H9 (cell line): Measurements from ENCODE around the gene CLIP4. TPM values are rescaled to one million over a fixed set of nuclear protein-coding genes. Genes with fewer than 3 reads are reported as not detected.

Experiments
- DNase-seq: peaks from one replicate; pipeline ENCODE4 v3.0.0-alpha.2; 2017
- H2AFZ ChIP-seq: one replicate; pipeline ENCODE4 v1.6.1; 2013; ENCODE audit warnings: mild to moderate bottlenecking, low read length, control low read depth, moderate library complexity
- H2AK5ac ChIP-seq: 2 replicates; pipeline ENCODE4 v1.6.1; 2013; ENCODE audit warnings: low read length, control low read depth, mixed read lengths; ENCODE audit not compliant: insufficient read length
- H2BK120ac ChIP-seq: one replicate; pipeline ENCODE4 v1.6.1; 2013; ENCODE audit warnings: low read depth, mild to moderate bottlenecking, low read length, control low read depth, inconsistent platforms; ENCODE audit not compliant: poor library complexity, severe bottlenecking
- H2BK12ac ChIP-seq: 2 replicates; pipeline ENCODE4 v1.6.1; 2013; ENCODE audit warnings: low read length, control low read depth, mixed read lengths, low read depth; ENCODE audit not compliant: insufficient read length
- H2BK15ac ChIP-seq: 2 replicates; pipeline ENCODE4 v1.6.1; 2013; ENCODE audit warnings: low read depth, low read length, control low read depth
- H2BK20ac ChIP-seq: one replicate; pipeline ENCODE4 v1.6.1; 2013; ENCODE audit warnings: low read depth, mild to moderate bottlenecking, low read length, control low read depth, inconsistent platforms; ENCODE audit not compliant: poor library complexity, severe bottlenecking
- H2BK5ac ChIP-seq: 2 replicates; pipeline ENCODE4 v1.6.1; 2013; ENCODE audit warnings: low read length, control low read depth, mixed read lengths; ENCODE audit not compliant: insufficient read length
- H3K14ac ChIP-seq: 2 replicates; pipeline ENCODE4 v1.6.1; 2013; ENCODE audit warnings: low read length, control low read depth; ENCODE audit not compliant: insufficient read depth
- H3K18ac ChIP-seq: 2 replicates; pipeline ENCODE4 v1.6.1; 2013; ENCODE audit warnings: low read depth, mild to moderate bottlenecking, mixed read lengths, low read length, control low read depth; ENCODE audit not compliant: insufficient read length
- H3K23ac ChIP-seq: 2 replicates; pipeline ENCODE4 v1.6.1; 2013; ENCODE audit warnings: low read length, control low read depth, mixed read lengths, low read depth; ENCODE audit not compliant: insufficient read length
- H3K23me2 ChIP-seq: 2 replicates; pipeline ENCODE4 v1.6.1; 2013; ENCODE audit warnings: low read depth, mild to moderate bottlenecking, mixed read lengths, low read length, control low read depth; ENCODE audit not compliant: insufficient read length, poor library complexity, severe bottlenecking
- H3K27ac ChIP-seq: 2 replicates; pipeline ENCODE4 v1.5.1; 2013; ENCODE audit warnings: low read length, control low read depth, mixed read lengths, low read depth; ENCODE audit not compliant: insufficient read length
- H3K27me3 ChIP-seq: 2 replicates; pipeline ENCODE4 v1.6.1; 2013; ENCODE audit warnings: low read length, control low read depth, inconsistent platforms; ENCODE audit not compliant: insufficient read depth
- H3K4ac ChIP-seq: 2 replicates; pipeline ENCODE4 v1.6.1; 2013; ENCODE audit warnings: low read depth, mild to moderate bottlenecking, control low read depth, inconsistent platforms, low read length, moderate library complexity
- H3K4me1 ChIP-seq: 2 replicates; pipeline ENCODE4 v1.6.1; 2013; ENCODE audit warnings: low read length, control low read depth, inconsistent platforms; ENCODE audit not compliant: insufficient read depth
- H3K4me2 ChIP-seq: 2 replicates; pipeline ENCODE4 v1.6.1; 2013; ENCODE audit warnings: low read length, control low read depth, mixed read lengths; ENCODE audit not compliant: insufficient read length, insufficient read depth
- H3K56ac ChIP-seq: 2 replicates; pipeline ENCODE4 v1.6.1; 2013; ENCODE audit warnings: low read depth, mild to moderate bottlenecking, mixed read lengths, low read length, control low read depth; ENCODE audit not compliant: insufficient read length
- H3K79me1 ChIP-seq: 2 replicates; pipeline ENCODE4 v1.6.1; 2013; ENCODE audit warnings: low read depth, mild to moderate bottlenecking, moderate library complexity, low read length, control low read depth, inconsistent platforms; ENCODE audit not compliant: insufficient read depth, poor library complexity, severe bottlenecking
- H3K79me2 ChIP-seq: 2 replicates; pipeline ENCODE4 v1.6.1; 2013; ENCODE audit warnings: low read length, control low read depth, inconsistent platforms; ENCODE audit not compliant: insufficient read depth
- H3K9ac ChIP-seq: 2 replicates; pipeline ENCODE4 v1.6.1; 2013; ENCODE audit warnings: low read length, control low read depth, mixed read lengths; ENCODE audit not compliant: insufficient read length; ENCODE audit errors: extremely low read depth
- H3K9me3 ChIP-seq: one replicate; pipeline ENCODE4 v1.6.1; 2013; ENCODE audit warnings: low read depth, low read length, inconsistent platforms; ENCODE audit not compliant: control insufficient read depth
- H3T11ph ChIP-seq: one replicate; pipeline ENCODE4 v1.6.1; 2013; ENCODE audit warnings: mild to moderate bottlenecking, low read length, control low read depth, inconsistent platforms
- H4K20me1 ChIP-seq: one replicate; pipeline ENCODE4 v1.6.1; 2013; ENCODE audit not compliant: control insufficient read depth, insufficient read length, insufficient read depth
- H4K5ac ChIP-seq: 2 replicates; pipeline ENCODE4 v1.6.1; 2013; ENCODE audit warnings: low read depth, mild to moderate bottlenecking, mixed read lengths, low read length, control low read depth; ENCODE audit not compliant: insufficient read length
- H4K8ac ChIP-seq: replicated peaks from 2 replicates; pipeline ENCODE4 v1.6.1; 2013; ENCODE audit warnings: low read length, control low read depth, mixed read lengths, low read depth; ENCODE audit not compliant: insufficient read length
- H4K91ac ChIP-seq: 2 replicates; pipeline ENCODE4 v1.6.1; 2013; ENCODE audit warnings: low read depth, mild to moderate bottlenecking, moderate library complexity, mixed read lengths, low read length, control low read depth; ENCODE audit not compliant: insufficient read length
- H3K27ac Mint-ChIP-seq, 3 experiments: 2 replicates in 2 of 3; 3 replicates in 1 of 3; pipeline ENCODE4 v1.8.0; 2020 to 2021; ENCODE audit warnings: mixed read lengths in 3 of 3, mild to moderate bottlenecking in 1 of 3, moderate library complexity in 1 of 3
- H3K27me3 Mint-ChIP-seq: 2 replicates; pipeline ENCODE4 v1.8.0; 2021; ENCODE audit warnings: low read depth, mild to moderate bottlenecking, moderate library complexity, mixed read lengths
- H3K36me3 Mint-ChIP-seq, 3 experiments: 2 replicates in 2 of 3; 3 replicates in 1 of 3; pipeline ENCODE4 v1.8.0; 2020 to 2021; ENCODE audit warnings: low read depth in 3 of 3, mixed read lengths in 3 of 3; ENCODE audit not compliant: insufficient read depth in 1 of 3
- H3K4me1 Mint-ChIP-seq, 2 experiments: 2 replicates each; pipeline ENCODE4 v1.8.0; 2020; ENCODE audit warnings: mixed read lengths in 2 of 2
- H3K4me3 Mint-ChIP-seq, 2 experiments: 2 replicates in 1 of 2; 3 replicates in 1 of 2; pipeline ENCODE4 v1.8.0; 2020 to 2021; ENCODE audit warnings: mild to moderate bottlenecking in 2 of 2, mixed read lengths in 2 of 2, moderate library complexity in 1 of 2
- H3K9me3 Mint-ChIP-seq, 2 experiments: 2 replicates in 1 of 2; 3 replicates in 1 of 2; pipeline ENCODE4 v1.8.0; 2020; ENCODE audit warnings: mild to moderate bottlenecking in 2 of 2, mixed read lengths in 2 of 2, moderate library complexity in 1 of 2
- CTCF ChIP-seq: fragments of 200-600 bp; sonication (generic); conservative IDR thresholded peaks from 3 replicates; pipeline ENCODE4 v1.8.0; 2021; ENCODE audit warnings: antibody characterized with exemption, mild to moderate bottlenecking
- WGBS: extraction: QIAGEN DNeasy Blood & Tissue Kit; methylation state at CpG from one replicate; pipeline ENCODE4 v1.1.7; 2013; ENCODE audit warnings: missing lambda C conversion rate, low lambda C conversion rate, mixed read lengths; ENCODE audit not compliant: insufficient read length; ENCODE audit errors: extremely low coverage; 5-methylcytosine and 5-hydroxymethylcytosine counted together
- total RNA-seq: library from RNA; stranded (reverse); gene quantifications from 2 replicates; pipeline ENCODE4 v1.2.1, GENCODE V29; 2021

Gene CLIP4
- total RNA-seq, 1 experiment from 2014 or later: 0.66 TPM

GRCh38 chr2:29216609-29216909, 101.3 kb downstream of the CLIP4 start:
- peaks cover 2% of the 10 kb centered on the region for H3K27me3 Mint-ChIP-seq
- Histone ChIP-seq H3K9me3 (no peaks in the 10 kb centered on the region), H3K27me3 (no peaks in the 10 kb centered on the region), H2BK5ac (no peak overlapping the region), H2BK120ac (no peak overlapping the region), H3K18ac (no peak overlapping the region), H2AK5ac (no peak overlapping the region), H2BK12ac (no peak overlapping the region), H4K5ac (no peak overlapping the region), H3K23me2 (no peaks in the 10 kb centered on the region), H3K27ac (no peak overlapping the region), H3K9ac (no peak overlapping the region), H3K56ac (no peak overlapping the region), H3T11ph (no peak overlapping the region), H4K20me1 (no peaks in the 10 kb centered on the region), H3K23ac (no peak overlapping the region), H4K8ac (no peak overlapping the region), H3K4me1 (no peaks in the 10 kb centered on the region), H2BK15ac (no peak overlapping the region), H3K4me2 (no peak overlapping the region), H4K91ac (no peak overlapping the region), H2BK20ac (no peak overlapping the region), H3K79me2 (no peaks in the 10 kb centered on the region), H3K14ac (no peak overlapping the region), H3K79me1 (no peaks in the 10 kb centered on the region), H2AFZ (no peak overlapping the region), H3K4ac (no peak overlapping the region)
- no peak for TF ChIP-seq CTCF
- WGBS: 100% methylated on average over 3 of the region's 5 CpGs
- H3K4me1 Mint-ChIP-seq: peaks cover 13 to 18% of the 10 kb centered on the region in 2 experiments
- H3K4me3 Mint-ChIP-seq: no peak overlapping the region
- H3K36me3 Mint-ChIP-seq: no peaks in the 10 kb centered on the region
- H3K27ac Mint-ChIP-seq: no peak overlapping the region
- H3K9me3 Mint-ChIP-seq: no peaks in the 10 kb centered on the region
- DNase-seq: no peak
